Astrocyte (in vitro differentiated cells and primary cell): ENCODE results near the gene NSD1.

Experiments
- CTCF ChIP-seq: IDR thresholded peaks from 2 replicates; pipeline ENCODE4 v1.5.1; 2011; ENCODE audit warnings: low read depth, mild to moderate bottlenecking, inconsistent platforms, low read length, moderate library complexity; ENCODE audit not compliant: insufficient read depth
- EZH2 ChIP-seq: IDR thresholded peaks from 2 replicates; pipeline ENCODE4 v1.6.1; 2012; ENCODE audit warnings: mild to moderate bottlenecking, low read length, inconsistent platforms; ENCODE audit not compliant: insufficient read depth

- TF ChIP-seq CTCF (no peak), EZH2 (no peak)
These were observed 204.9 kb downstream of the NSD1 start for GRCh38 chr5:177338251-177339106.
